GM21447 (cell line): ENCODE results near the gene LGR4.

Experiments
- ATAC-seq: cut with Tn5 transposase; IDR thresholded peaks from one replicate; pipeline ENCODE4 v1.9.1; 2021; ENCODE audit not compliant: unreplicated experiment

LGR4 gene

GRCh38 chr11:27383645-27384044 lies 88.9 kb downstream of the LGR4 start:
- no peak for ATAC-seq

DNA sequence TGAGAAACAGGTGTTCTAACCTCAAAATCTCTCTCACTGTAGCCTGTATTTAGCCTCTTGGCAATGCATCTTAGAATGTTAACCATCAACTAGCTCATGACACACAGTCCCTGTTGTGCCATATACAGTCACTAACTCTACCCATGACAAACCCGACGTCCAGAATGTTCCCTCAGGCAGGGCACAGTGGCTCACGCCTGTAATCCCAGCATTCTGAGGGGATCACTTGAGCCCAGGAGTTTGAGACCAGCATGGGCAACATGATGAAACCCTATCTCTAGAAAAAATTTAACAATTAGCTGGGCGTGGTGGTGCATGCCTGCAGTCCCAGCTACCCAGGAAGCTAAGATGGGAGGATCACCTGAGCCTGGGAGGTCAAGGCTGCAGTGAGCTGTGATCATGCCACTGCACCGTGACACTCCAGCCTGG lies 91.3 kb downstream of the LGR4 start:
- no peak for ATAC-seq

- ATAC-seq, result no peak
Observed at GRCh38 chr11:27380771-27381170, 91.8 kb downstream of the LGR4 start.

DNA sequence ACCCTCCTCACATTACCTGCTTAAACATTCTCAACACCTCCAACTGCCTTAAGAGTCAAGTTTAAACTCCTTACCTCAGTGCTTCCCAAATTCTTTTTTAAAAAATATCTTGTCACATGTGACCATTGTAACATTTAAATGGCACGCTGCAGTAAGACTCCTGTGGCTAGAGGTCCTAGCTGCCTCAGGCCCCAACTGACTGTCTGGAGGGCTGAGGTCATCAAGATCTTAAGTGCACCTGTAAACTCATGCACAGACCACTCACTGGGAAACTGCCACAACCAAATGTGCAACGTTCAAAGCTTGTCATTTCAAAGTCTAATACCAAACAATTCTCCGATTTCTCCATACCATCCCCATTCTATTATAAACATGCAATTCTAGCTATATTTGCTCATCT lies 93.1 kb downstream of the LGR4 start:
- ATAC-seq, result no peak

- no peak for ATAC-seq
Observed at GRCh38 chr11:27375370-27375769, 97.2 kb downstream of the LGR4 start.

DNA sequence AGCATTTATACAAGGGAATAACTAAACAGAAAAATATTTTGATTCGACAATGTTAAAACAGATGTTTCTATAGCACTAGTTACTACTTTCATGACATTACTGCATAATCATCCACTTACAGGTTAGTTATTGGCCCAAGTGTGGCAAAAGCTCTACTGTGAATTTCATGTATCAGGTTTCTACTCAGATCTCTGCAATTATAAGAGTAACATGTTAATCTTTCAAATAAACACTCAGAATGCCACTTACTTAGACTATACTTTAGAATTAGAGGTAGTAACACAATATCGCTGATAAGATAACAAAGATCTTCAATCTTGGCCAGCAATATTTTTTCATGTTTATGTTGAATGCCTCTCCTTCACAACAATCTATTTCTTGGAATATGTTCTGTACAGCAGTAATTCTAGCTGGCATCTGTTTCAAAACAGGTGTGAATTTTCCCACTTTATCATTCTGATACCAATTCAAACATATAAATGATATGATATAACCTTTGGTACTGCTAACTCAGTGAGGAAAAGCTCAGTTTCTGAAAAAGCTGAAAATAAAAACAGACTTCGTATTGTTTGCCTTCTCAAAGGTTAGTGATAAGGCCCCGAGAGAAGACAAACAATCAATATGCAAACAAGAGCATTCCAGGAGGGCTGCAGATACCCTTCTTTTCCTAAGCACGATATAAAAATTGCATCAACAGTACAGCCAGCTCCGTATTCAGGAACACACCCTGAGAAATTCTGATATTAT lies 98.6 kb downstream of the LGR4 start:
- no peak for ATAC-seq

- ATAC-seq, result no peak
Observed at GRCh38 chr11:27373392-27373791, 99.2 kb downstream of the LGR4 start.

DNA sequence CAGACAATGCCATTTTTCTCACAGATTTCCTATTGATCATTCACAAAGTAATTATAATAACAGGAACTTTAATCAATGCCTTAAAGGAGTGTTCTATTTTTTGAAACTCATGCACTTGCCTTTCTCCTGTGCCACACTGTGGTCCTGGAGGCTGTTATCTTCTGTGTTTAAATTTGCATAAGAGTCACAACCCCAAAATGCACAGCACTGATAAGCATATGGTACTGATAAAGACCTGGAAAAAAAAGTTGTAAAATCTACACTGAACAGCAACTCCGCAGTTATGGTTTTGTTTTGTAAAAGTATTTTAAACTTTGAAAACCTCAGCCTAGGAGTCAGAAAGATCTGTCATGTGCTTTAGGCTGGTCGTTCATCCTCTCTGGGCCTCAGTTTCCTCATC lies 100.4 kb downstream of the LGR4 start:
- no peak for ATAC-seq

- no peak for ATAC-seq
Observed at GRCh38 chr11:27371489-27371888, 101.1 kb downstream of the LGR4 start.

GRCh38 chr11:27370374-27370773 lies 102.2 kb downstream of the LGR4 start:
- ATAC-seq, result no peak

GRCh38 chr11:27367881-27368280 lies 104.7 kb downstream of the LGR4 start:
- ATAC-seq, result no peak

DNA sequence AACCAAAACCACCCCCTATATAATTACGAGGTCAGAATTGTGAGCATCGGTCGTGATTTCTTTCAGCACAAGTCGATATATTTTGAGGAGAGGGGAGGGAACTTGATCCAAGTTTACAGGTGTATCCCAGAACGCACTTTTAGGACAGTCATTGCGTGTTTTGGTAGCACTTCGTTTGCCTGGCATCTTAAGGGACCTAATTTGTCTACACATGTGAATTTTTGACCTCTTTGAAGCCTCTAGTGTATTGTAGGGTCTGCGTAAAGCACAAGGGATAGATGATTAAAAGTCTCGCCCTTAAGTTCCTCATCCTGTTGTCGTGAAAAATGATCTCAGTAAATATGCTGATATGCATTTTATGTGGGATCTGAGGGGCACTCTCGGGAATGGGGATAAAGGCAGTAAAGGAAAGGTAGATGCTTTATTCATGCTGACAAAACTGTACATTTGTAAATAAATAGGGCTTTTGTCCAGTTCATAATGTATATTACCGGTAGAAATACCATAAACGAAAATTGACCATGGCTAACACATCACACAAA lies 108.9 kb downstream of the LGR4 start:
- no peak for ATAC-seq

- ATAC-seq, result peak; percentile 97
Observed at GRCh38 chr11:27362749-27363575, 109.6 kb downstream of the LGR4 start, which contains the start of gene CCDC34. Gene CCDC34, minus strand, starts transcription at chr11:27363215. Its CDS starts 21 bp downstream, at chr11:27363194.

GRCh38 chr11:27361649-27362431 lies 110.8 kb downstream of the LGR4 start:
- no peak for ATAC-seq

DNA sequence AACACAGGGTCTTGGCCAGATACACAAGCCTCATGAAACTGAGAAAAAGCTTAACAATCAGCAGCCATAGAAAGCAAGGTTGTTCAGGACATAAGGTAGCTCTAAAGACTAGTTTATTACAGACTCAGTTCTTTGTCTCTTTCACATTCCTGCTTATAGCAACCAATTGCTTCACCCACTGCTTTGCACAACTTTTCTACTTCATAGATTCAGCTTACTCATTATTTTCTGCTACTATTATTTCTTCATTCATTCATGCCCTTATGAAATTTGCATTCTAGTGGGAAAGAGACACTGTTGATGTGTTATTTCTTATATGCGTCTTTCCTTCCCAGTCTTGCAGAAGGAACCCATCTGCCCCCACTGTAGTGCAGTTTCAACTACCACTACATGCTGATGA lies 114.3 kb downstream of the LGR4 start:
- no peak for ATAC-seq

GRCh38 chr11:27357250-27357649 lies 115.3 kb downstream of the LGR4 start:
- ATAC-seq, result no peak

- ATAC-seq, result no peak
Observed at GRCh38 chr11:27356624-27357222, 115.9 kb downstream of the LGR4 start.

- ATAC-seq, result no peak
Observed at GRCh38 chr11:27355575-27356104, 117.0 kb downstream of the LGR4 start.

GRCh38 chr11:27354359-27354965 lies 118.1 kb downstream of the LGR4 start:
- ATAC-seq, result no peak
